ENCODE measurements around the gene RNFT2. TPM values are rescaled to one million over a fixed set of nuclear protein-coding genes. Genes with fewer than 3 reads are reported as not detected.
A peak's percentile ranks its signal among the peaks of the same experiment; 100 is the strongest.
"Not testable (repeated sequence)": the region's sequence is repeated elsewhere in the genome, so short reads cannot be mapped to it uniquely, and the experiment has no call there.

The RNFT2 gene
- total and polyA plus RNA-seq, 9 donors = 0.88 to 2.1 (median 1.4) TPM

GRCh38 chr12:116744766-116745165 lies 6.7 kb downstream of the RNFT2 start:
- peak; percentile 58 for DNase-seq
- Histone ChIP-seq H3K4me3 (ENCODE audit: low read length) (no peak overlapping the region), H3K27me3 (ENCODE audit: control insufficient read depth, insufficient read depth, low read length) (no peaks in the 10 kb centered on the region), H3K36me3 (ENCODE audit: control insufficient read depth, insufficient read depth, low read length) (no peaks in the 10 kb centered on the region), H3K27ac (ENCODE audit: low read length) (no peak overlapping the region), H3K9me3 (replicated peaks; ENCODE audit: control insufficient read depth, low read depth, low read length) (no peaks in the 10 kb centered on the region), H3K4me1 (ENCODE audit: control insufficient read depth, insufficient read depth, low read length) (peaks cover 3% of the 10 kb centered on the region)
- whole genome bisulfite sequencing (ENCODE audit: insufficient coverage) = 13% methylated on average over 1 of the region's 3 CpGs

GRCh38 chr12:116745554-116745953 lies 7.4 kb downstream of the RNFT2 start:
- H3K4me3 ChIP-seq (ENCODE audit: low read length) = no peak overlapping the region
- peaks cover 3% of the 10 kb centered on the region for H3K4me1 ChIP-seq (ENCODE audit: control insufficient read depth, insufficient read depth, low read length)
- H3K27ac ChIP-seq (ENCODE audit: low read length) = no peak overlapping the region
- H3K9me3 ChIP-seq (replicated peaks; ENCODE audit: control insufficient read depth, low read depth, low read length) = no peaks in the 10 kb centered on the region
- no peak for DNase-seq
- 100% methylated on average over 2 of the region's 4 CpGs for WGBS (ENCODE audit: insufficient coverage)
- no peaks in the 10 kb centered on the region for H3K36me3 ChIP-seq (ENCODE audit: control insufficient read depth, insufficient read depth, low read length)
- no peaks in the 10 kb centered on the region for H3K27me3 ChIP-seq (ENCODE audit: control insufficient read depth, insufficient read depth, low read length)

GRCh38 chr12:116749884-116750283 lies 11.8 kb downstream of the RNFT2 start:
- H3K27me3 ChIP-seq (ENCODE audit: control insufficient read depth, insufficient read depth, low read length) = no peaks in the 10 kb centered on the region
- 93% methylated on average over 11 of the region's 26 CpGs for WGBS (ENCODE audit: insufficient coverage)
- H3K9me3 ChIP-seq (replicated peaks; ENCODE audit: control insufficient read depth, low read depth, low read length) = no peaks in the 10 kb centered on the region
- H3K36me3 ChIP-seq (ENCODE audit: control insufficient read depth, insufficient read depth, low read length) = no peaks in the 10 kb centered on the region
- no peaks in the 10 kb centered on the region for H3K4me1 ChIP-seq (ENCODE audit: control insufficient read depth, insufficient read depth, low read length)
- no peak overlapping the region for H3K4me3 ChIP-seq (ENCODE audit: low read length)
- no peak overlapping the region for H3K27ac ChIP-seq (ENCODE audit: low read length)
- DNase-seq = no peak

GRCh38 chr12:116750298-116750697 lies 12.2 kb downstream of the RNFT2 start:
- no peaks in the 10 kb centered on the region for H3K27me3 ChIP-seq (ENCODE audit: control insufficient read depth, insufficient read depth, low read length)
- WGBS (ENCODE audit: insufficient coverage) = 83% methylated on average over 2 of the region's 4 CpGs

GRCh38 chr12:116754097-116754496 lies 16.0 kb downstream of the RNFT2 start:
- WGBS (ENCODE audit: insufficient coverage) = 83% methylated on average over 1 of the region's 5 CpGs
- not testable (repeated sequence) for H3K4me3 ChIP-seq (ENCODE audit: low read length); H3K27me3 ChIP-seq (ENCODE audit: control insufficient read depth, insufficient read depth, low read length); H3K36me3 ChIP-seq (ENCODE audit: control insufficient read depth, insufficient read depth, low read length); H3K4me1 ChIP-seq (ENCODE audit: control insufficient read depth, insufficient read depth, low read length); H3K9me3 ChIP-seq (replicated peaks; ENCODE audit: control insufficient read depth, low read depth, low read length); H3K27ac ChIP-seq (ENCODE audit: low read length); DNase-seq

More at GRCh38 chr12:116750298-116750697, 12.2 kb downstream of the RNFT2 start:
- no peaks in the 10 kb centered on the region for H3K36me3 ChIP-seq (ENCODE audit: control insufficient read depth, insufficient read depth, low read length)
- no peak overlapping the region for H3K4me3 ChIP-seq (ENCODE audit: low read length)
- DNase-seq = no peak
- H3K27ac ChIP-seq (ENCODE audit: low read length) = no peak overlapping the region
- no peaks in the 10 kb centered on the region for H3K4me1 ChIP-seq (ENCODE audit: control insufficient read depth, insufficient read depth, low read length)
- no peaks in the 10 kb centered on the region for H3K9me3 ChIP-seq (replicated peaks; ENCODE audit: control insufficient read depth, low read depth, low read length)

GRCh38 chr12:116754783-116755182 lies 16.7 kb downstream of the RNFT2 start:
- not testable (repeated sequence) for H3K27ac ChIP-seq (ENCODE audit: low read length); H3K4me1 ChIP-seq (ENCODE audit: control insufficient read depth, insufficient read depth, low read length); H3K4me3 ChIP-seq (ENCODE audit: low read length); H3K9me3 ChIP-seq (replicated peaks; ENCODE audit: control insufficient read depth, low read depth, low read length); DNase-seq; H3K36me3 ChIP-seq (ENCODE audit: control insufficient read depth, insufficient read depth, low read length); H3K27me3 ChIP-seq (ENCODE audit: control insufficient read depth, insufficient read depth, low read length)
- no CpG with 5 or more reads among the region's 1 CpG for WGBS (ENCODE audit: insufficient coverage)

GRCh38 chr12:116759783-116760621 lies 21.9 kb downstream of the RNFT2 start:
- Histone ChIP-seq H3K27me3 (ENCODE audit: control insufficient read depth, insufficient read depth, low read length) (no peaks in the 10 kb centered on the region), H3K9me3 (replicated peaks; ENCODE audit: control insufficient read depth, low read depth, low read length) (no peaks in the 10 kb centered on the region), H3K4me1 (ENCODE audit: control insufficient read depth, insufficient read depth, low read length) (peaks cover 5% of the 10 kb centered on the region), H3K4me3 (ENCODE audit: low read length) (no peak overlapping the region), H3K27ac (ENCODE audit: low read length) (no peak overlapping the region), H3K36me3 (ENCODE audit: control insufficient read depth, insufficient read depth, low read length) (no peaks in the 10 kb centered on the region)
- WGBS (ENCODE audit: insufficient coverage) = 68% methylated on average over 14 of the region's 22 CpGs
- peak; percentile 70 for DNase-seq

GRCh38 chr12:116760622-116761020 lies 22.5 kb downstream of the RNFT2 start:
- no peaks in the 10 kb centered on the region for H3K9me3 ChIP-seq (replicated peaks; ENCODE audit: control insufficient read depth, low read depth, low read length)
- H3K4me1 ChIP-seq (ENCODE audit: control insufficient read depth, insufficient read depth, low read length) = peaks cover 5% of the 10 kb centered on the region
- no peak overlapping the region for H3K4me3 ChIP-seq (ENCODE audit: low read length)
- no peak for DNase-seq
- no peaks in the 10 kb centered on the region for H3K27me3 ChIP-seq (ENCODE audit: control insufficient read depth, insufficient read depth, low read length)
- H3K27ac ChIP-seq (ENCODE audit: low read length) = no peak overlapping the region
- no peaks in the 10 kb centered on the region for H3K36me3 ChIP-seq (ENCODE audit: control insufficient read depth, insufficient read depth, low read length)
- 54% methylated on average over 10 of the region's 11 CpGs for WGBS (ENCODE audit: insufficient coverage)

GRCh38 chr12:116761499-116761898 lies 23.4 kb downstream of the RNFT2 start:
- no peak overlapping the region for H3K4me3 ChIP-seq (ENCODE audit: low read length)
- no peaks in the 10 kb centered on the region for H3K36me3 ChIP-seq (ENCODE audit: control insufficient read depth, insufficient read depth, low read length)
- DNase-seq = no peak
- H3K27me3 ChIP-seq (ENCODE audit: control insufficient read depth, insufficient read depth, low read length) = no peaks in the 10 kb centered on the region
- H3K27ac ChIP-seq (ENCODE audit: low read length) = no peak overlapping the region
- H3K9me3 ChIP-seq (replicated peaks; ENCODE audit: control insufficient read depth, low read depth, low read length) = no peaks in the 10 kb centered on the region
- WGBS (ENCODE audit: insufficient coverage) = 100% methylated on average over 3 of the region's 4 CpGs
- H3K4me1 ChIP-seq (ENCODE audit: control insufficient read depth, insufficient read depth, low read length) = peaks cover 5% of the 10 kb centered on the region

GRCh38 chr12:116765271-116765670 lies 27.2 kb downstream of the RNFT2 start:
- no peak for DNase-seq
- WGBS (ENCODE audit: insufficient coverage) = 35% methylated on average over 4 of the region's 5 CpGs
- no peaks in the 10 kb centered on the region for H3K36me3 ChIP-seq (ENCODE audit: control insufficient read depth, insufficient read depth, low read length)
- no peaks in the 10 kb centered on the region for H3K27me3 ChIP-seq (ENCODE audit: control insufficient read depth, insufficient read depth, low read length)
- no peak overlapping the region for H3K27ac ChIP-seq (ENCODE audit: low read length)
- peaks cover 1% of the 10 kb centered on the region for H3K4me1 ChIP-seq (ENCODE audit: control insufficient read depth, insufficient read depth, low read length)
- no peak overlapping the region for H3K4me3 ChIP-seq (ENCODE audit: low read length)
- no peaks in the 10 kb centered on the region for H3K9me3 ChIP-seq (replicated peaks; ENCODE audit: control insufficient read depth, low read depth, low read length)
